HCT116 (cell line): Measurements from ENCODE around the gene TMEM240.
"Not testable (repeated sequence)": the region's sequence is repeated elsewhere in the genome, so short reads cannot be mapped to it uniquely, and the experiment has no call there.

Experiments
- EZH2 ChIP-seq: fragments of 200-600 bp; sonication (generic); IDR thresholded peaks from 2 replicates; pipeline ENCODE4 v1.6.1; 2017; ENCODE audit warnings: antibody characterized with exemption, mixed run types
- POLR2A ChIP-seq: IDR thresholded peaks from 2 replicates; pipeline ENCODE4 v1.7.0; 2011; ENCODE audit warnings: borderline replicate concordance; ENCODE audit not compliant: insufficient read depth, insufficient read length; ENCODE audit errors: extremely low read depth
- RAD21 ChIP-seq: IDR thresholded peaks from 2 replicates; pipeline ENCODE4 v1.6.1; 2012; ENCODE audit warnings: low read depth, mild to moderate bottlenecking
- SP1 ChIP-seq: IDR thresholded peaks from 2 replicates; pipeline ENCODE4 v1.6.1; 2012; ENCODE audit warnings: low read depth
- ZFX ChIP-seq: fragments of 450-650 bp; IDR thresholded peaks from 2 replicates; pipeline ENCODE4 v1.6.1; 2017
- TF ChIP-seq, protein P1 (sequence below), 3 experiments: fragments of 200-600 bp in 1 of 3; sonication (generic) in 1 of 3; IDR thresholded peaks in 2 of 3; conservative IDR thresholded peaks in 1 of 3; 2 replicates each; pipeline ENCODE4 v1.5.1; 2012 to 2017; ENCODE audit warnings: low read depth in 2 of 3, low read length in 2 of 3, antibody characterized with exemption in 1 of 3, borderline replicate concordance in 1 of 3, control low read depth in 1 of 3, mild to moderate bottlenecking in 1 of 3, mixed read lengths in 1 of 3, mixed run types in 1 of 3, moderate library complexity in 1 of 3; ENCODE audit not compliant: insufficient read depth in 1 of 3
- TF ChIP-seq, protein P2 (sequence below): IDR thresholded peaks from 2 replicates; pipeline ENCODE4 v1.6.1; 2012
- TF ChIP-seq, protein P3 (sequence below): IDR thresholded peaks from 2 replicates; pipeline ENCODE4 v1.6.1; 2012; ENCODE audit warnings: low read depth
- TF ChIP-seq, protein P4 (sequence below): IDR thresholded peaks from 2 replicates; pipeline ENCODE4 v1.6.1; 2011; ENCODE audit warnings: mild to moderate bottlenecking, low read length, moderate library complexity; ENCODE audit not compliant: insufficient replicate concordance; ENCODE audit errors: extremely low read depth
- TF ChIP-seq, protein P5 (sequence below): IDR thresholded peaks from 2 replicates; pipeline ENCODE4 v1.6.1; 2012

DNA sequence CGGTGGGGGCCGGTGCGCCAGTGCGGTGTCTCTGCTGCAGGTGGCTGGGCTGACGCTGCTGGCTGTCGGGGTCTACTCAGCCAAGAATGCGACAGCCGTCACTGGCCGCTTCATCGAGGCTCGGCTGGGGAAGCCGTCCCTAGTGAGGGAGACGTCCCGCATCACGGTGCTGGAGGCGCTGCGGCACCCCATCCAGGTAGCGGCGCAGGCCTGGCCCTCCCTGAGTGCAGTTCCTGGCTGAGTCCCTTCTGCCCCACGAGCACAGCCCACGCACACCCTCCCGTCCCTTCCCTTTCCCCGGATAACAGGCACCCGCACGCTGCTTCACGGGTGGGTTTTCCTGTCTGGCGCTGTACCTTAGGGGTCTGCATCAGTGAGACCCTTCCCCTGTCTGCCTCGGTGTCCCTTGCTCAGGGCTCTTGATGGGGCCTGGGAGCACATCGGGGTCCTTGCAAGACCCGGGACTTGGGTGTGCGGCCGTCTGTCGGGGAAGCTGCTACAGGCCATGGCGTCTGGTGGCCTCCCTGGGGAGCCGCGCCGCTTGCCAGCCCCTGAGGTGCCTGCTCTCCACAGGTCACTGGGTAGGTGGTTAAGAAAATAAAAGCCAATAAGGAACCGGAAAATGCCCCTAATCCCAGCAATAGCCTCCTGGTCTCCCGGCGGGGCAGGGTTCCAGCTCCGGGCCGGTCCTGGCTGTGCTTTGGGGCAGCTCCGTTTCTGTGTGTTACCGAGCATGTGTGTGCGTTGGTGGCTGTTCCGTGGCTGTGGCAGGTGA, 55.3 kb downstream of the TMEM240 start:
- not testable (repeated sequence) for TF ChIP-seq EZH2, ZFX, RAD21, SP1, POLR2A
- TF ChIP-seq, protein P1, sequence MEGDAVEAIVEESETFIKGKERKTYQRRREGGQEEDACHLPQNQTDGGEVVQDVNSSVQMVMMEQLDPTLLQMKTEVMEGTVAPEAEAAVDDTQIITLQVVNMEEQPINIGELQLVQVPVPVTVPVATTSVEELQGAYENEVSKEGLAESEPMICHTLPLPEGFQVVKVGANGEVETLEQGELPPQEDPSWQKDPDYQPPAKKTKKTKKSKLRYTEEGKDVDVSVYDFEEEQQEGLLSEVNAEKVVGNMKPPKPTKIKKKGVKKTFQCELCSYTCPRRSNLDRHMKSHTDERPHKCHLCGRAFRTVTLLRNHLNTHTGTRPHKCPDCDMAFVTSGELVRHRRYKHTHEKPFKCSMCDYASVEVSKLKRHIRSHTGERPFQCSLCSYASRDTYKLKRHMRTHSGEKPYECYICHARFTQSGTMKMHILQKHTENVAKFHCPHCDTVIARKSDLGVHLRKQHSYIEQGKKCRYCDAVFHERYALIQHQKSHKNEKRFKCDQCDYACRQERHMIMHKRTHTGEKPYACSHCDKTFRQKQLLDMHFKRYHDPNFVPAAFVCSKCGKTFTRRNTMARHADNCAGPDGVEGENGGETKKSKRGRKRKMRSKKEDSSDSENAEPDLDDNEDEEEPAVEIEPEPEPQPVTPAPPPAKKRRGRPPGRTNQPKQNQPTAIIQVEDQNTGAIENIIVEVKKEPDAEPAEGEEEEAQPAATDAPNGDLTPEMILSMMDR (IDR thresholded peaks at IDR 0.05 in 2 of 3, conservative IDR thresholded peaks at IDR 0.05 in 1 of 3; ENCODE audit: borderline replicate concordance in 1 of 3, insufficient read depth in 1 of 3, low read depth in 2 of 3, low read length in 2 of 3), result not testable (repeated sequence)
- TF ChIP-seq, protein P2, sequence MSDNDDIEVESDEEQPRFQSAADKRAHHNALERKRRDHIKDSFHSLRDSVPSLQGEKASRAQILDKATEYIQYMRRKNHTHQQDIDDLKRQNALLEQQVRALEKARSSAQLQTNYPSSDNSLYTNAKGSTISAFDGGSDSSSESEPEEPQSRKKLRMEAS, result not testable (repeated sequence)
- TF ChIP-seq, protein P3, sequence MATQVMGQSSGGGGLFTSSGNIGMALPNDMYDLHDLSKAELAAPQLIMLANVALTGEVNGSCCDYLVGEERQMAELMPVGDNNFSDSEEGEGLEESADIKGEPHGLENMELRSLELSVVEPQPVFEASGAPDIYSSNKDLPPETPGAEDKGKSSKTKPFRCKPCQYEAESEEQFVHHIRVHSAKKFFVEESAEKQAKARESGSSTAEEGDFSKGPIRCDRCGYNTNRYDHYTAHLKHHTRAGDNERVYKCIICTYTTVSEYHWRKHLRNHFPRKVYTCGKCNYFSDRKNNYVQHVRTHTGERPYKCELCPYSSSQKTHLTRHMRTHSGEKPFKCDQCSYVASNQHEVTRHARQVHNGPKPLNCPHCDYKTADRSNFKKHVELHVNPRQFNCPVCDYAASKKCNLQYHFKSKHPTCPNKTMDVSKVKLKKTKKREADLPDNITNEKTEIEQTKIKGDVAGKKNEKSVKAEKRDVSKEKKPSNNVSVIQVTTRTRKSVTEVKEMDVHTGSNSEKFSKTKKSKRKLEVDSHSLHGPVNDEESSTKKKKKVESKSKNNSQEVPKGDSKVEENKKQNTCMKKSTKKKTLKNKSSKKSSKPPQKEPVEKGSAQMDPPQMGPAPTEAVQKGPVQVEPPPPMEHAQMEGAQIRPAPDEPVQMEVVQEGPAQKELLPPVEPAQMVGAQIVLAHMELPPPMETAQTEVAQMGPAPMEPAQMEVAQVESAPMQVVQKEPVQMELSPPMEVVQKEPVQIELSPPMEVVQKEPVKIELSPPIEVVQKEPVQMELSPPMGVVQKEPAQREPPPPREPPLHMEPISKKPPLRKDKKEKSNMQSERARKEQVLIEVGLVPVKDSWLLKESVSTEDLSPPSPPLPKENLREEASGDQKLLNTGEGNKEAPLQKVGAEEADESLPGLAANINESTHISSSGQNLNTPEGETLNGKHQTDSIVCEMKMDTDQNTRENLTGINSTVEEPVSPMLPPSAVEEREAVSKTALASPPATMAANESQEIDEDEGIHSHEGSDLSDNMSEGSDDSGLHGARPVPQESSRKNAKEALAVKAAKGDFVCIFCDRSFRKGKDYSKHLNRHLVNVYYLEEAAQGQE, result not testable (repeated sequence)
- TF ChIP-seq, protein P4, sequence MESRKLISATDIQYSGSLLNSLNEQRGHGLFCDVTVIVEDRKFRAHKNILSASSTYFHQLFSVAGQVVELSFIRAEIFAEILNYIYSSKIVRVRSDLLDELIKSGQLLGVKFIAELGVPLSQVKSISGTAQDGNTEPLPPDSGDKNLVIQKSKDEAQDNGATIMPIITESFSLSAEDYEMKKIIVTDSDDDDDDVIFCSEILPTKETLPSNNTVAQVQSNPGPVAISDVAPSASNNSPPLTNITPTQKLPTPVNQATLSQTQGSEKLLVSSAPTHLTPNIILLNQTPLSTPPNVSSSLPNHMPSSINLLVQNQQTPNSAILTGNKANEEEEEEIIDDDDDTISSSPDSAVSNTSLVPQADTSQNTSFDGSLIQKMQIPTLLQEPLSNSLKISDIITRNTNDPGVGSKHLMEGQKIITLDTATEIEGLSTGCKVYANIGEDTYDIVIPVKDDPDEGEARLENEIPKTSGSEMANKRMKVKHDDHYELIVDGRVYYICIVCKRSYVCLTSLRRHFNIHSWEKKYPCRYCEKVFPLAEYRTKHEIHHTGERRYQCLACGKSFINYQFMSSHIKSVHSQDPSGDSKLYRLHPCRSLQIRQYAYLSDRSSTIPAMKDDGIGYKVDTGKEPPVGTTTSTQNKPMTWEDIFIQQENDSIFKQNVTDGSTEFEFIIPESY, result not testable (repeated sequence)
- TF ChIP-seq, protein P5, sequence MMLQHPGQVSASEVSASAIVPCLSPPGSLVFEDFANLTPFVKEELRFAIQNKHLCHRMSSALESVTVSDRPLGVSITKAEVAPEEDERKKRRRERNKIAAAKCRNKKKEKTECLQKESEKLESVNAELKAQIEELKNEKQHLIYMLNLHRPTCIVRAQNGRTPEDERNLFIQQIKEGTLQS, result not testable (repeated sequence)
